ENCODE results near the gene CD248.
"Not testable (repeated sequence)": the region's sequence is repeated elsewhere in the genome, so short reads cannot be mapped to it uniquely, and the experiment has no call there.

Gene CD248

GRCh38 chr11:66288671-66289547 lies 27.9 kb downstream of the CD248 start, which contains the start of gene YIF1A:
Gene YIF1A, minus strand, starts transcription at chr11:66289143. Its CDS starts 158 bp downstream, at chr11:66288985.
- DNase-seq, result peak; percentile 100

DNA sequence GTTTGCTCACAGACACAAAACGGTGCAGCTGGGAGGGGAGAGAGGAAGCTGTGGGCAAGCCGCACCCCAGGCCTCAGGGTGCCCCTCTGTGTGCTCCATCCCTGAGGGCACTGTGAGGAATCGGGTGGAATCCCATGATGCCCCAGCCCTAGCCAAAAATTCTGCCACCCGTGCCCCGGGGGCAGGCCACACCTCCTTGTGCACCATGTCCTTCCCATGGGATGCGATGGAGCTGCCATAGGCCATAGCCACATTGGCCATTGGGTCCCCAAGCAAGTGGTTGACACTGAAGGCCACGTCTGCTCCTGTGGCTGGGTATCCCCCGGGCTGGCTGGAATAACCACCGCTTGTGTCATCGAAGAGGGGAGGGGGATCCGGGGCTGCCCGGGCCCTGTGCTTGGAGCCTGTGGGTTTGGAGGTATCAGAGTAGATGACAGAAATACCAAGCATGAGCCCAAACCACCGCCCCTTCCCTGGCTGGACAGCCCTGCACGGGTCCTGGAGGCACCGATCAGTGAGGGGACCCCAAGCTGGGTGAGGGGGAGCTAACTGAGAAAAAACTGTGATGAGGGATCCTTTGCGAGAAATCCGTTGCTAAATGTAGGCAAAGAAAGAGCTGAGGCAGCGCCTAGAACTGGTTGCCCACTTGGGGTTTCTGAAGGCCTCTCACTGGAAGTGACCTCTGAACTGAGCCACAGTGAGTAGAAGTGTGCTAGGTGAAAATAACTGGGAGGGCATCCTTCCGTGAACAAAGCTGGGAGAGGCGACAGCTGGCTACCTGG lies 28.8 kb downstream of the CD248 start:
- DNase-seq, result peak; percentile 48

DNA sequence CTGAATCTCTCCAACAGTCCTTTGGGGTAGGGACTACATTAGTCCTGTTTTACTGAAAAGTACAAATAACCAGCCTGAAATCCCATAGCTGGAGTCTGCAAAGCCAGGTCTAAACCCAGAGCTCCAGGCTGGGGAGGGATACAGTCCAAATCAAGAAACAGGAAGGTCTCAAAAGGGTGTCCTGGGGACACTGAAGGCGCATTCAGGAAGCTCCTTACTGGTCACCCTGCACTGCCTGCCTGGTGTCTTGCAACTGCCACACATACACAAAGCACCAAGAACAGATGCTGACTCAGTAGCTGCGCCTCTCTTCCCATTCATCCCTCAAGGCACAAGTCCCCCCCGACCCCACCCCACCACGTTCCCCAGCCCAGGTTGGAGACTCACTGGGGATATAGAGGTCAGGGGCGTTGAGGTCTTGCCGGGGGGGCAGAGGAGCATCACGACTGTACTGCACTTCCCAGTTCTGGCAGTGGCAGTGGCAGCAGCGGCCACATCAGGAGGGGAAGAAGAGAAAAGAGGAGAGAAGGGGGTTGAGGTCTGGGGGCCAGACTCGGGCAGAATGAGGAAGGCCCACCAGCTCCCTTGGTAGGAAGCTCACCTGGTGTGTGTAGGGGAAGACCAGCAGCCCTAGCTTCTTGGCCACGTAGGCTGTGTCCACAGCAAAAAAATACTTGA lies 29.5 kb downstream of the CD248 start:
- DNase-seq, result peak; percentile 26

DNA sequence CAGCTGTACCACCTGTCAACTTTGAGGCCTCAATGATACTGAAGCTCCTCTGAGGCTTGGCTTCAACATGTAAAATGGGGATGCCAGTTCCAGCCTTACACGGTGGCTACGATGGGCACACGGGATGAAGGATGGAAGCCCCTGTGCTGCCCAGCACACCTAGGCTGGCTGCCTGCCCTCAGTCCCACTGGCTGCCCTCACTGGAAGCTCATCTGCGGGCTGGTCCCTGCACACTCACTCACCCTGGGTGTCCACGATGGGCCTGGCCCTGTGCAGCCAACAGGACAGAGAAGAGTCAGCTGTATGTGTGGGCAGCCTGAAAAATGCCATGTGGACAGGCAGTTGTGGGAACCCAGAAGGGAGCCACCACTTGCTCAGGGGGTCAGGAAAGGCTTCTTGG lies 30.1 kb downstream of the CD248 start:
- DNase-seq, result peak; percentile 24

- DNase-seq, result peak; percentile 49
Measured at GRCh38 chr11:66285250-66285947, 31.4 kb downstream of the CD248 start.

- DNase-seq, result no peak
Measured at GRCh38 chr11:66284526-66285078, 32.2 kb downstream of the CD248 start.

GRCh38 chr11:66283461-66284105 lies 33.3 kb downstream of the CD248 start:
- no peak for DNase-seq

DNA sequence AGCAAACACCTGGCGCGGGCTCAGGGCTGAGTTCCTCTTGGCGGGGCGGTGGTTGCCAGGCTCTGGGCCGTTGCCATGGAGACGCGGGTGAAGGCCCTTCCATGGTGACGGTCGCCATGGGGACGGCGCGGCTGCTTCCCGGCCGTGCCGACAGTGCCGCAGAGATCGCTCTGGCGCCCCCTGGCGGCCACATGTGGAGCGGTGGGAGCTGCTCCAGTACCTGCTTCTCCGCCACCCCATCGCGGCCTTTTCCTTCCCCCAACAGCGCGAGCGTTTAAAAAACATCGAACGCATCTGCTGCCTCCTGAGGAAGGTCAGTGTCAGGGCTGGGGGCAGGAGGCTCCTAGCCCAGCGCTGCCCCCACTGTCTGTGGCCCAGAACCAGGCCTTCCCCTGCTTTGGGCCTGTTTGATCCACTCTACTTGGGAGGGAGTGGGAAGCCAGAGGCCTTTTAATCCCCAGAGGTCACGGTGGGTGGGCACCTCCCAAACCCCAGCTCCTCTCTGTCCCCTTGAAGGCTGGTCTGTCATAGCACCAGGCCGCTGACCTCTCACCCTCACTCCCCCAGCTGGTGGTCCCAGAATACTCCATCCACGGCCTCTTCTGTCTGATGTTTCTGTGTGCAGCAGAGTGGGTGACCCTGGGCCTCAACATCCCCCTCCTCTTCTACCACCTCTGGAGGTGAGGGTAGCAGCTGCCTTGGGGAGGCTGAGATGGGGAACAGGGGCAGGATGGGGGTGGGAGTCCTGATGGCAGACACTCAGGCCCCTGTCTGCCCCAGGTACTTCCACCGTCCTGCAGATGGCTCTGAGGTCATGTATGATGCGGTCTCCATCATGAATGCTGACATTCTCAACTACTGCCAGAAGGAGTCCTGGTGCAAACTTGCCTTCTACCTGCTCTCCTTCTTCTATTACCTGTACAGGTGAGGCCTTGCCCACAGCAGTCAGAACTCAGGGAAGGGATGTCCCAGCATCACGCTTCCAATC lies 34.1 kb downstream of the CD248 start:
- peak; percentile 98 for DNase-seq

- no peak for DNase-seq
Measured at GRCh38 chr11:66281776-66282467, 34.9 kb downstream of the CD248 start.

DNA sequence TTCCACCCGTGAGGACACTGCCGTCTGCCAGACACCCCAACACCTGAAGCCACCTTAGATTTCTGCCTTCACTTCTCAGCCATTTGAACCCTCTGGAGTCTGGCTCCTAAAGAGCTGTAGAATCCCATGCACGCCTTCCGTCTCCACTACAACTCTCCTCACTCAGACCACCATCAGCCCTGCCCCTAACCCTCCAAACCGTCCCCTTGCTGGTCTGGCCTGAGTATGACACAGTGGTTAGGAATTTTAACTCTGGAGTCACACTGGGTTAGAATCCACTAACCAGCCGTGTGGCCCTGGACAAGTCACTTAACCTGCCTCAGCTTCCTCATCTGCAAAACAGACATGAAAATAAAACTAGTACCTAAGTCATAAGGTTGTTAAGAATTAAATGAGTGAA lies 35.8 kb downstream of the CD248 start:
- no peak for DNase-seq

DNA sequence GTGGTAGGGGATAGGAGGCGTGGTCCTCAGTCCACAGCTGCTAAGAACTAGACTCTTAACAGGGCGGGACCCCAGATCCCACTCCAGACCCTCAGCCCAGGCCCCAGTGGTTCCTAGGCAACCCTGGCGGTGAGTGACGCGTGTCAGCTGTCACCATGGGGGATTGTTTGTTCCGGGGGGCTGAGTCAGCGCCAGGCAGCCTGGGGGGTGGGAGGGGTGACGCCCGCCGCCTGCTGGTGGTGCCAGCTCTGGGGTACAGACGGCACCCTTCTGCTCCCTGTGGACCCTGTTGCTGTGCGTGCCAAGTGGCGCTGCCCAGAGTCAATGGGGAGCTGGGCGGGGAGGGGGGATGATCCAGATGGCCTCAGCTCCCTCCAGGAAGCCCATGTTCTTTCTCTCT lies 36.4 kb downstream of the CD248 start:
- DNase-seq, result no peak

DNA sequence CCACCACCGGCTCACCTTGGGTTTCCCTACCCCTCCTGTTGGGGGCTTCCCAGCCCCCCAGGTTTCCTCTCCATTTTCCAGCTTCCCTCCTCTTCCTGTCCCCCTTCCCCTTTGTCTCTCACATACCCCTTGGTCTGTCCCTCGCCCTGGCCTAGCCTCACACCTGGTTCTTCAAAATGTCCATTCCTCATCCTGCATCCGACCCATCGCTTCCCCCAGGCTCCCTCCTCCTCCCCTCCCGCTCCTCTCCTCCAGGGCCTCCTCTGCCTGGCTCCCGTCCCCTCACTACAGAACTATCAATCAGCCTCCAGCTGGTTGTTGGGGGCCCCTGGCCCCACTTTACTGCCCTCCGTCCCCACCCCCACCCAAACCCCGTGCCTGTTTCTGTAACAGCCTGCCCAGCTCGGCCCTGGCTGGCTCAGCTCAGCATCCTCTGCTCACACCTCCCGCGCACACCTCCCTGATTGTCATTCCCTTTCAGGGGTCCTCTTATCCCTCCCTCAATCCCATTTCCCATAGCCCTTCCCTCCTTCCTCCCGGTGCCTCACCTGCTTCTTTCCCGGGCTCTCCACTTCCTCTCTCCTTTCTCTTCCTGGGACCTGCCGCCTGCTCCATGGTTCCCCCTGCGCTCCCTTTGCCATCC lies 37.6 kb downstream of the CD248 start:
- no peak for DNase-seq

DNA sequence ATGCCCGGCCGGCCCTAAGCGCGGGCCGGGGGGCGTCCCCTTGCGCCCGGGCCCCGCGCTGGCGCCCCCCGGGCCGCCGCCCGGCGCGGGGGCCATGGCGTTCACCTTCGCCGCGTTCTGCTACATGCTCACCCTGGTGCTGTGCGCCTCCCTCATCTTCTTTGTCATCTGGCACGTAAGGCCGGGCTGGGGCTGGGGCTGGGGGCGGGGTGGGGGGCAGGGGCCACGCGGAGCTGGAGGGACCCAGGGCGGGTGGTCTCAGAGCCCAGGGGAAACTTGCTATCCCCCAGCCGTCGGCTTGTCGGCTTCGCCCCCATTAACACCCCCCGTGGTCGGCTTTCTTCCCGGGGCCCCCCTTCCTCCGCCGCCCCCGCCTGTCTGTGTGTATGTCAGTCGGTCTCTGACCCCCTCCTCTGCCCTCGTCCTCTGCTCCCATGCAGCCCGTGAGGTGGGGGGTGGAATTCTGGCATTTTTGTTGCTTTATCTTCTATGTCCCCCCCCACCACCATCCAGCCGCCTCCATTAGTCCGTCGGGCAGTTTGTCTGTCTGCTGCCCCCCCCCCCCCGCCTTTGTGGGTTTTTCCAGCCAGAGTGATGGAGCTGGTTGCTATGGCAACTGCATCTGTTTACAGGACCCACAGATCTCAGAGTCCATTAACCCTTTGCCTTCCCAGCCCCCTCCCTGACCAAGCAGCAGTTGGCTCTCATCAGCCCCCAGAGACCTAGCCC lies 38.3 kb downstream of the CD248 start:
- DNase-seq, result no peak

- DNase-seq, result peak; percentile 59
Measured at GRCh38 chr11:66277471-66278362, 39.1 kb downstream of the CD248 start, which contains the start of gene CNIH2. Gene CNIH2, plus strand, starts transcription at chr11:66278175. Its CDS starts 282 bp downstream, at chr11:66278457.

DNA sequence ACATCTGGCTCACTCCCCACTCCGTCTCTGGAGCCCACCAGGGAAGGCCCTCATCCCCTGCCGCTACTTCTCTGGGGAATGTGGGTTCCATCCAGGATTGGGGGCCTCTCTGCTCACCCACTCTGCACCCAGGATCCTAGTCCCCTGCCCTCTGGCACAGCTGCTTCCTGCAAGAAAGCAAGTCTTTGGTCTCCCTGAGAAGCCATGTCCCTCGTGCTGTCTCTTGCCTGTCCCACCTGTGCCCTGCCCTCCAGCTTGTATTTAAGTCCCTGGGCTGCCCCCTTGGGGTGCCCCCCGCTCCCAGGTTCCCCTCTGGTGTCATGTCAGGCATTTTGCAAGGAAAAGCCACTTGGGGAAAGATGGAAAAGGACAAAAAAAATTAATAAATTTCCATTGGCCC lies 39.8 kb downstream of the CD248 start:
- DNase-seq, result not testable (repeated sequence)

DNA sequence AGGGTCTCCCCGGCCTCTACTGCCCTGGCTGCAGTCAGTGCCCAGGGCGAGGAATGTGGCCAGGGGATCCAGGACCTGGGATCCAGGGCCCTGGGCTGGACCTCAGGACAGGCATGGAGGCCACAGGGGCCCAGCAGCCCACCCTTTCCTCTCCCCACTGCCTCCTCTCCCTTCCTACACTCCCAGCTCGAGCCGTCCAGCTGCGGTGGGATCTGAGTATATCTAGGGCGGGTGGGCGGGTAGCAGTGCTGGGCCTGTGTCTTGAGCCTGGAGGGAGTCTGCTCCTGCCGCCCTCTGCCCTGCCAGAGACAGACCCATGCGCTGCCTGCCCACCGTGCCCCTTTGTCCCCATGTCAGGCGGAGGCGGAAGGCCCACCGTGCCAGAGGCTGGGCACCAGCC lies 40.2 kb downstream of the CD248 start:
- DNase-seq, result not testable (repeated sequence)

- DNase-seq, result no peak
Measured at GRCh38 chr11:66275984-66276612, 40.7 kb downstream of the CD248 start.

All from femur (tissue), 1 donor.